Measurements from ENCODE around the gene ZNF638.

Gene ZNF638

DNA sequence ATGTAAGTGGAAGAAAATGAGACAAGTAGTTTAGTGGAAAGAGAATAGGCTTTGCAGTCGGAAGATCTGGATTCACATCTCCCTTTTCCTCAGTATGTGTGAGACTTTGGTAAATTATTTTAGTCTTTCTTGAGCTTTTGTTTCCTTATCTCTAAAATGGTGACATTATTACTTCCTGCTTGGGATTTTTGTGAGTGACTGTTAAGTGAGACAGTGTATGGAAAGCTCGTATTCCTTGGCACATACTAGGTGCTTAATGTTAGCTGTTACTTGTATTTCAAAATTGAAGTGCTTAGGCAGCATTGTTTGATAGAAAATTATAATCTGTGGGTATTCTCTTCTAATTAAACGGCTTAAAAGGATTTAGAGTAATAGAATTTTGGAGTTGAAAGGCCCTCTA lies 2.0 kb downstream of the ZNF638 start:
- DNase-seq, result no peak

DNA sequence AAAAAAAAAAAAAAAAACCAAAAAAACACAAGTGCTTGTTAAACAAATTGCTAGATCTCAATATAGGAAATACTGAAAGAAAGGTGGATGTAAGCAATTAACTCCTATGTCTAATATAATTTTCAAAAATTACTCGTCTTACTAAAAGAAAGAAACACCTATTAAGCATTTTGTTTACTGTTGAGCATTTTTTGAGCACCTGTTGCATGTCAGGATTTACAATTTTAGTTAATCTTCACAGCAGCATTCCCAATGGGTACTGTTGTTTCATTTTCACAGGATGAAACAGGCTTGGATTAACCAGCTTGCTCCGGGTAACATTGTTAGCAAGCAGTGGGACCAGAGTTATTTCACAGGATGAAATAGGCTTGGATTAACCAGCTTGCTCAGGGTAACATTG lies 4.8 kb downstream of the ZNF638 start:
- no peak for DNase-seq

- no peak for DNase-seq
These were observed 5.2 kb downstream of the ZNF638 start for GRCh38 chr2:71336802-71337201.

DNA sequence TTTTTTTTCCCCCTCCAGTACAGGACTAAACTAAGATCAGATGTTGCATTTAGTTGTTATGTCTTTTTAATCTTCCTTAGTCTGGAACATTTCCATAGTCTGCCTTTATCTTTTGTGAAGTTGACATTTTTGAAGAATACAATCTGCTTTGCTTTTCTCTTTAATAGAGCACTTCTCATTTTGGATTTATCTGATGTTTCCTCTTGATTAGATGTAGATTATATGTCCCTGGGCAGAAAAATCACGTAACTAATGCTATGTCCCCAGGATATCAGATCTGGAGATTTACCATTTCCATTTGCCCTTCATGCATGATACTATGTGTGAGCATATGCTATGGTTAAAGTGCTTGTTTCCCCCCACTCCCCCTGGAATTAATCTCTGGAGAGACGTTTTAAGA lies 6.2 kb downstream of the ZNF638 start:
- no peak for DNase-seq

- DNase-seq, result no peak
These were observed 8.1 kb downstream of the ZNF638 start for GRCh38 chr2:71339685-71340084.

GRCh38 chr2:71340176-71340575 lies 8.6 kb downstream of the ZNF638 start:
- DNase-seq, result no peak

- DNase-seq, result no peak
These were observed 10.1 kb downstream of the ZNF638 start for GRCh38 chr2:71341645-71342044.

DNA sequence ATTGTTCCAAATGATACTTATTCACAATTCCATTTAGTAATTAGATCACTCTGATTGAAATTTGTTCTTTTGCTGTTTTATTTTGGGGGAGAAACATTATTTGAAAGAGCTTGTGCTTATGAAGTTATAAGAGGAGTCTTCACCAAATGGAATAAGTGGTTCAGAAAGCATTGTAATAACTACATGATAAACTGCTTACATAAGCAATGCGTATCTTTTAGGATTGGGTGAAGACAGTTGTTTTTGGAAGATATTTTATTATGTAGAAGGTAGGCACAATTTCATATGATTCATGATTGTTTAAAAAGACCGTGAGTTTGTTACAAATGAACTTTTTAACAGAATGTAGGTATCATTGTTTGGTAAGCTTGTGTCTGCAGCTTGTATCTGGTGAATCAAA lies 14.5 kb downstream of the ZNF638 start:
- DNase-seq, result no peak

DNA sequence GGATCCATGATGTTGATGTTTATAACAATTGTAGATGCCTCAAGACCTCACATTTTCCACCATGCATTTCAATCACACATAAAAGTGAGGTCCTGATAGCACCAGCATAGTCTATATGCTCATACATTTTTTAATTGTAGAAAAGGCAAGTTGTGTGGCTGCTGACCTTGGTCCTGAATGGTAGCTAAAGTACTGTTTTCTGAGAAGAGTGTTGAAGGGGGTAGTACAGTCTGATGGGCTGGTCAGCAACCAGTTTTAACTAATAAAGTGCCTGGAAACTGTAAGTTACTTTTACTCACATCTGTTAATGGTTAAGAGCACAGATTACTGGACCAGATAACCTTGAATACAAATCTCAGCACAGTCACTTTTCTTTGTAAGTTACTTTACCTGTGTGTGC lies 15.9 kb downstream of the ZNF638 start:
- DNase-seq, result no peak

DNA sequence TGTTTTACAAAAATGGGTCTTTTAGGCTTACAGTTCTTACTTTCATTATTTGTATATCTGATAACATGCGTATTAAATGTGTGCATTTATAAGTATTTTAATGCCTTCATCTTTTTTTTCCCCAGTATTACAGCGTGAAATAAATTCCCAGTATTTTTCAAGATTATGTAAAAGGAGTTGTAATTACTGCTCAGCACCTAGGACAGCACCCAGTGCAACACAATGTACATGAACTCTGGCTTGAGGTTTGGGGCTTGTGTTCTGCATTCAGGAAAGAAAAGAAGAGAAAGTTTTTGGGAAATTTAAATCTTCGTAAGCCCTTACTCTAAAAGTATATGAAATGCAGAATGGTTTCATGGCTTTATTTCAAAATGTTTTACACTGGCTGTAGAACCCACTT lies 16.7 kb downstream of the ZNF638 start:
- DNase-seq, result no peak

GRCh38 chr2:71353248-71353647 lies 21.7 kb downstream of the ZNF638 start:
- no peak for DNase-seq

DNA sequence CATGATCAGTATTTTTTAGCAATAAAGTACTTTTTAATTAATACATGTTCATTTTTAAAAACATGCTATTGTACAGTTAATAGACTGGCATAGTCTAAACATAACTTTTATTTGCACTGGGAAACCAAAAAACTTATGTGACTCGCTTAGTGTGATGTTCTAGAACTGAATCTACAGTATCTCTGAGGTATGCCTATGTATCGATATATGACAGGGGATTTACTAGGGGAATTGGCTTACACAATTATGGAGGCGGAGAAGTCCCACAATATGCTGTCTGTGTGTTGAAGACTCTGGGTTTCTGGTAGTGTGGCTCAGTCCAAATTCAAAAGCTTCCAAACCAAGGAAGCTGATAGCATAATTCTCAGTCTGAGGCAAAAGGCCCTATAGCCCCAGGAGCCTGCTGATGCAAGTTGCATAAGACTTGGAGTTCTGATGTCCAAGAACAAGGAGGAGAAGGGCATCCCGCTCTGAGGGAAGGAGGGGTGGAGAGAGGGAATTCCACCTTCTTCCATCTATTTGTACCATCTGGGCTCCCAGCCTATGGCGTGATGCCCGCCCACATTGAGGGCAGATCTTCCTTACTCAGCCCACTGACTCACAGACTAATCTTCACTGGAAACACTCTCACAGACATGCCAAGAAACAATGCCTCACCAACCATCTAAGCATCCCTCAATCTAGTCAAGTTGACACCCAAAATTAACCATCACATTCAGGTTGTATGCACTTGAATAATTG lies 27.5 kb downstream of the ZNF638 start:
- DNase-seq, result peak in 1 of 14 donors; percentile 29

- DNase-seq, result no peak
These were observed 28.9 kb downstream of the ZNF638 start for GRCh38 chr2:71360434-71360975.

- DNase-seq, result no peak
These were observed 30.0 kb downstream of the ZNF638 start for GRCh38 chr2:71361631-71362030.

GRCh38 chr2:71362447-71362846 lies 30.9 kb downstream of the ZNF638 start:
- no peak for DNase-seq

- no peak for DNase-seq
These were observed 38.4 kb downstream of the ZNF638 start for GRCh38 chr2:71370015-71370414.

GRCh38 chr2:71372042-71372441 lies 40.5 kb downstream of the ZNF638 start:
- no peak for DNase-seq

DNA sequence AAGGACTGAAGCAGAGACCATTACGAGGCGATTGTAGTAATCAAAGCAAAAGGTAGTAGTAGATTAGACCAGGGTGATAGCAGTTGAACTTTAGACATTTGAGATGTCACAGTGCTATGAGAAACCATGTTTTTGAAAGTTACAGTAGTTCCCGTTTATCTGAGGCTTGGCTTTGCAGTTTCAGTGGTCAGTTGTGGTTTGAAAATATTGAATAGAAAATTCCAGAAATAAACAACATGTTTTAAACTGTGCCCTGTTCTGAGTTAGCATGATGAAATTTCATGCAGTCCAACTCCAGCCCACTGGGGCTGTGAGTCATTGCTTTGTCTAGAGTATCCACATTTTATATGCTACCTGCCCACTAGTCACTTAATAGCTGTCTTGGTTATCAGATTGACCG lies 47.5 kb downstream of the ZNF638 start:
- no peak for DNase-seq

- DNase-seq, result no peak
These were observed 49.1 kb downstream of the ZNF638 start for GRCh38 chr2:71380665-71381064.

DNA sequence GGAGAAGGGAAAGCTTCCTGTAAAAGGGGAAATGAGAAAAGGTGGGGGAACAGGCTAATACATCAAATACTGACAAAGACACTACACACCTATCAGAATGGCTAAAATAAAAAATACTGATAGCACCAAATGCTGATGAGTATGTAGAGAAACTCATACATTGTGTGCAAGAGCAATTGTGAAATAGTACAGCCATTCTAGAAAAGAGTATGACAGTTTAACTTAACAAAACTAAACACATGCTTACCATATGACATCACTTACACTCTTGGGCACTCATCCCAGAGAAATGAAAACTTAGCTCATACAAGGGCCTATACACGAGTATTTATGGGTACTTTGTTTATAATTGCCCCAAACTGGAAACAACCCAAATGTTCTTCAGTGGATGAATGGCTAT lies 53.4 kb downstream of the ZNF638 start:
- DNase-seq, result no peak

- DNase-seq, result no peak
These were observed 56.6 kb downstream of the ZNF638 start for GRCh38 chr2:71388214-71388613.

DNA sequence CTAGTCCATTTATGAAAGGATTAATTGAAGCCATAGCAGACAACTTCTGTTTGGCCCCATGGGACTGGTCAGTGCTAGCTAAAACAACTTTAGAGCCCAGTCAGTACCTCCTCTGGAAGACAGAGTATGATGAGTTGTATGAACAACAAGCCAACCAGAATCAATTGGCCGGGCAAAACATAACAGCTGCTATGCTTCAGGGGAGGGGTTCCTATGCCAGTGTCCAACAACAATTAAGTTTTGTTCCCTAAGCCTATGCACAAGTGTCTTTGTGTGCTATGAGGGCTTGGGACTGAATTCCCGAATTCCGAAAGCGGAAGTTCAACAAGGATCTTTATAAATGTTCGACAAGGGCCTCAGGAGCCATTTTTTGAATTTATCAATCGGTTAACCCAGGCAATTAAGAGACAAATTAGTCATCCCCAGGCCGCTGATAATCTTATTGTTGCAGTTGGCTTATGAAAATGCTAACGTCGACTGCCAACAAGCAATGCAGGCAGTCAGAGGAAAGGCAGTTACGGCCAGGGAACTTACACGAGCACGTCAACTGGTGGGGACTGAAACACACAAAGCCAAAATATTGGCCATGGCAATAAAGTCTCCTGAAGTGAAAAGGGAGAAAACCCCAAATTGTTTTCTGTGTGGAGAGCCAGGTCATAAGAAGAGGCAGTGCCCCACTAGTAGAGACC lies 57.9 kb downstream of the ZNF638 start:
- peak in 7 of 14 donors; percentile 16 to 35 (median 31) for DNase-seq

DNA sequence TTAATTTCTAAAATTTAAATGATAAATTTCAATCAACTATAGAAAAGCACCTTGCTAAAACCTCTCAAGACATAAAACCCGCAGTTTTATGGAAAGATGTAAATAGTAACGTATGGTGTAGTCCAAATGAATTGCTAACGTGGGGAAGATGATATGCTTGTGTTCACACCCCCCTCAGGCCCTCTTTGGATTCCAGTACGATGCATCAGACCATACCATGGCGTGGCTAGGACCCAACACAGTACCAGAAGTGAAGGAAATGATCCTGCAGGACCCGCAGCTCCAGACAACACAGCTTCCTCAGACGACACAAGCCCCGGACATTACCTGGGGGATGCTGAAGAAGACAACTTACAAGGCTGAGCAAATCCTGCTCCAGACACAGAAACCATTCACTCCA lies 61.6 kb downstream of the ZNF638 start:
- DNase-seq, result no peak

DNA sequence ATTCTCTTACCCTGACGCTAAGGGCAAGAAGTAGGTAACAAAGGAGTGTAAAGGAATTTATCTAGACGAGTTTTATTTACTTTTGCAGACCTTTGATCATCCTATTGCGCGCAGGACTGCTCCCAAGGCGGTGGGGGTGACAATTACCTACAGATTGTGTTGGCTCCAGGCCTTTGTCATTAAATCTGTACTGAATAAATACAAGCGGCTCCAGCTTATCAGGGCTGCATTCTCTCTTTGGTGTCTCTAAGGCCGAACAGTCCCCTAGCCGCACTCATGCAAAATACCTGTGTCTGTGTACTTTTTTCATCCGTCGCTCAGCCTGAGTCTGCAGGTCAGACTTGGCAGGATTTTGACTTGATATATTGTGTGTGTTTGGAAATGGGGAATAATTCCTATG lies 63.9 kb downstream of the ZNF638 start:
- DNase-seq, result no peak

Measured in C1 segment of cervical spinal cord (tissue), 14 donors.